Fibroblast of lung (primary cell): ENCODE data around the gene NTN1.

Experiments
- CTCF ChIP-seq, 2 donors: IDR thresholded peaks in 1 of 2; conservative IDR thresholded peaks in 1 of 2; 1 replicate in 1 of 2; 2 replicates in 1 of 2; pipeline ENCODE4 v1.5.1; 2011 to 2012; ENCODE audit warnings: low read length in 2 of 2, control low read depth in 1 of 2, inconsistent platforms in 1 of 2, low read depth in 1 of 2, mild to moderate bottlenecking in 1 of 2
- EZH2 ChIP-seq: IDR thresholded peaks from 2 replicates; pipeline ENCODE4 v1.5.1; 2012; ENCODE audit warnings: low read length, control low read depth, mild to moderate bottlenecking; ENCODE audit errors: missing control alignments

GRCh38 chr17:9290226-9290613 is 268.9 kb downstream of the NTN1 start:
- TF ChIP-seq CTCF (conservative IDR thresholded peaks at IDR 0.05 in 1 of 2, IDR thresholded peaks at IDR 0.05 in 1 of 2; ENCODE audit: low read depth in 1 of 2, low read length in 2 of 2) (no peak), EZH2 (no peak)
